ENCODE data around the gene RUNDC1. TPM values are rescaled to one million over a fixed set of nuclear protein-coding genes. Genes with fewer than 3 reads are reported as not detected.

Gene RUNDC1
- total RNA-seq, 1 experiment from 2014 or later, result 18.2 TPM

DNA sequence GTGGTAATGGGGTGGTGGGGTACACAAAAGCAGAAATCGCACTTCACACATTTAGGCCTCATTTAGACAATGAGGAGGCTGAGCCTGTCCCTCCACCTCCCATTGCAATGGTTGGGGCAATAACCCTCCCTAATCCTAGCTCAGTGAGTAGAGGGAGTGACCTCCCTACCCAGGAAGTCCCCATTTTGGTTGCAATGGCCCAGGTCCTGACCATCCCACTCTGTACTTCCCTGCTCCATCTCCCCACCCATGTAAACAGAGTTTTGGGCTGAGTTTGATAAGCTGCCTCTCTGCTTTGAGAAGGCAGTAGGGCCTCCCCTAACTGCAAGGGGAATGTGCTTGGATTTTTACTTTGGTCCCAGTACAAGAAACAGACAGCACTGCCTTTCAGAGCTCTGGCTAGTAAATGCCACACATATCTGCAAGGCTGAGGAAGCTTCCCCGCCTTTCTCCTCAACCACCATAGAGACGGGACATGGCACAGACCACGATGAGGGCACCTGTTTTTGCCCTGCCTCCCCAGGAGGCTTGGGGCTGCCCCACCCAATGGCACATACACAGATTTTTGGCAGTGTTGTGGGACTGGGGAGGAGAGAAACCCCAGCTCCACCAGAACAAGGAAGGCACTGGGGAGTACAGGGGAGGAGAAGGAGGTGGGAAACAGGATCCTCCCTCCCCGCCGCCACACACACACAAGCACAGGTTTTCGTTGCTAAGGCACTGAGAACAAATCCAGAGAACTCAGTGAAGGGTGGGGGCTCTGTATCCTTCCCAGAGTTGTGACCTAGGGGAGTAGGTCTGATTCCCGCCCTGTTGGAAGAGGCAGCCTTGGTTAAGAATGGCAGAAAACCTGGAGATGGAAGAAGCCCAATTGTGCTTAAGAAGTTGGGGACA is 34.5 kb downstream of the RUNDC1 start:
- TSS peak; percentile 43 for BruUV-seq (replicated peaks)
- H3K4me1 Mint-ChIP-seq (ENCODE audit: low read depth, unreplicated experiment), result peaks cover 24% of the 10 kb centered on the region
- H3K4me3 Mint-ChIP-seq (ENCODE audit: unreplicated experiment), result no peak overlapping the region
- no peaks in the 10 kb centered on the region for H3K9me3 Mint-ChIP-seq (ENCODE audit: unreplicated experiment)
- no peaks in the 10 kb centered on the region for H3K27me3 ChIP-seq (replicated peaks; ENCODE audit: control insufficient read depth, insufficient read depth, low read length)
- H3K4me3 ChIP-seq (ENCODE audit: low read depth, low read length), result no peak overlapping the region
- intact Hi-C loops (cut with micrococcal nuclease; ENCODE audit: unreplicated experiment), result no loop called here
- H3K27ac Mint-ChIP-seq (ENCODE audit: unreplicated experiment), result peak overlapping the region; percentile 13
- H3K36me3 Mint-ChIP-seq (ENCODE audit: insufficient read depth, unreplicated experiment), result peaks cover 19% of the 10 kb centered on the region
- H3K9me3 ChIP-seq, result no peaks in the 10 kb centered on the region
- peaks cover 20% of the 10 kb centered on the region for H3K4me1 ChIP-seq
- no peak for TF ChIP-seq CTCF (IDR thresholded peaks at IDR 0.05; ENCODE audit: insufficient read depth in 1 of 2, low read depth in 1 of 2, low read length in 1 of 2, severe bottlenecking in 1 of 2, unreplicated experiment in 1 of 2)
- ChIA-PET POLR2A (no interaction called here), CTCF (no interaction called here)
- no peak for DNase-seq
- H3K27me3 Mint-ChIP-seq (ENCODE audit: insufficient read depth, unreplicated experiment), result no peaks in the 10 kb centered on the region
- H3K36me3 ChIP-seq (ENCODE audit: control insufficient read depth, insufficient read depth, low read length), result no peaks in the 10 kb centered on the region; the same call in none of the 2 replicates

DNA sequence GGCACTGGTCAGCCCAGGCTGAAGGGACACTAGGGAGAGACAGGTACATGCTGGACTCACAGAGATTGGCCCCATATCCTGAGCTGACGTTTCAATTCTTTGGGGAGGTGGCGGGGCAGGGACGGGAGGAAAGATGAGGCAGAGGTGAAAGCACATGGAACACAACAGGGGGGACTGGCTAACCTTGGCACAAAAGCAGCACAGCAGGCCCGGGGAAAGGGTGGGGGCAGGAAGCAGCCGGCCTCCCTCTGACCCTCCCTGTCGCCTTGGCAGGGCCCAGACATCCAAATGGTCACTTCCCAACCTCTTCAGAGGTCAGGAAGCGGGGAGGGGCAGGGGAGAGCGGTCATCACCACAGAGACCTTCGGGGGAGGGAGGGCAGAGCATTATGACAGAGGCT is 35.2 kb downstream of the RUNDC1 start:
- ChIA-PET POLR2A (no interaction called here), CTCF (no interaction called here)
- intact Hi-C loops (cut with micrococcal nuclease; ENCODE audit: unreplicated experiment), result no loop called here
- Histone ChIP-seq H3K4me1 (peaks cover 13% of the 10 kb centered on the region), H3K36me3 (ENCODE audit: control insufficient read depth, insufficient read depth, low read length) (no peaks in the 10 kb centered on the region; the same call in none of the 2 replicates), H3K4me3 (ENCODE audit: low read depth, low read length) (no peak overlapping the region), H3K27me3 (replicated peaks; ENCODE audit: control insufficient read depth, insufficient read depth, low read length) (no peaks in the 10 kb centered on the region), H3K9me3 (no peaks in the 10 kb centered on the region)
- BruUV-seq (replicated peaks), result no TSS peak
- H3K36me3 Mint-ChIP-seq (ENCODE audit: insufficient read depth, unreplicated experiment), result peaks cover 21% of the 10 kb centered on the region
- H3K27me3 Mint-ChIP-seq (ENCODE audit: insufficient read depth, unreplicated experiment), result no peaks in the 10 kb centered on the region
- no peak for TF ChIP-seq CTCF (IDR thresholded peaks at IDR 0.05; ENCODE audit: insufficient read depth in 1 of 2, low read depth in 1 of 2, low read length in 1 of 2, severe bottlenecking in 1 of 2, unreplicated experiment in 1 of 2)
- H3K27ac Mint-ChIP-seq (ENCODE audit: unreplicated experiment), result peak overlapping the region; percentile 13
- H3K4me1 Mint-ChIP-seq (ENCODE audit: low read depth, unreplicated experiment), result peaks cover 17% of the 10 kb centered on the region
- no peak overlapping the region for H3K4me3 Mint-ChIP-seq (ENCODE audit: unreplicated experiment)
- DNase-seq, result no peak
- H3K9me3 Mint-ChIP-seq (ENCODE audit: unreplicated experiment), result no peaks in the 10 kb centered on the region

- ChIA-PET POLR2A (interaction anchor here (0.6 kb wide), 1 partner anchor 111 kb away, joined by 5 read pairs; no protein-coding TSS in a partner anchor), CTCF (no interaction called here)
- intact Hi-C loops (cut with micrococcal nuclease; ENCODE audit: unreplicated experiment), result no loop called here
- Mint-ChIP-seq H3K4me3 (ENCODE audit: unreplicated experiment) (no peak overlapping the region), H3K9me3 (ENCODE audit: unreplicated experiment) (no peaks in the 10 kb centered on the region), H3K4me1 (ENCODE audit: low read depth, unreplicated experiment) (peaks cover 14% of the 10 kb centered on the region), H3K27ac (ENCODE audit: unreplicated experiment) (no peak overlapping the region), H3K27me3 (ENCODE audit: insufficient read depth, unreplicated experiment) (no peaks in the 10 kb centered on the region), H3K36me3 (ENCODE audit: insufficient read depth, unreplicated experiment) (peaks cover 28% of the 10 kb centered on the region)
- H3K4me3 ChIP-seq (ENCODE audit: low read depth, low read length), result no peak overlapping the region
- DNase-seq, result no peak
- H3K4me1 ChIP-seq, result peaks cover 11% of the 10 kb centered on the region
- no peaks in the 10 kb centered on the region for H3K9me3 ChIP-seq
- BruUV-seq (replicated peaks), result no TSS peak
- TF ChIP-seq CTCF (IDR thresholded peaks at IDR 0.05; ENCODE audit: insufficient read depth in 1 of 2, low read depth in 1 of 2, low read length in 1 of 2, severe bottlenecking in 1 of 2, unreplicated experiment in 1 of 2), result no peak
- H3K36me3 ChIP-seq (ENCODE audit: control insufficient read depth, insufficient read depth, low read length), result no peaks in the 10 kb centered on the region; the same call in none of the 2 replicates
- no peaks in the 10 kb centered on the region for H3K27me3 ChIP-seq (replicated peaks; ENCODE audit: control insufficient read depth, insufficient read depth, low read length)
Observed at GRCh38 chr17:43016216-43016615, 35.9 kb downstream of the RUNDC1 start.

All from Caco-2 (cell line).